ENCODE data around the gene KRTAP29-1.

KRTAP29-1 gene

DNA sequence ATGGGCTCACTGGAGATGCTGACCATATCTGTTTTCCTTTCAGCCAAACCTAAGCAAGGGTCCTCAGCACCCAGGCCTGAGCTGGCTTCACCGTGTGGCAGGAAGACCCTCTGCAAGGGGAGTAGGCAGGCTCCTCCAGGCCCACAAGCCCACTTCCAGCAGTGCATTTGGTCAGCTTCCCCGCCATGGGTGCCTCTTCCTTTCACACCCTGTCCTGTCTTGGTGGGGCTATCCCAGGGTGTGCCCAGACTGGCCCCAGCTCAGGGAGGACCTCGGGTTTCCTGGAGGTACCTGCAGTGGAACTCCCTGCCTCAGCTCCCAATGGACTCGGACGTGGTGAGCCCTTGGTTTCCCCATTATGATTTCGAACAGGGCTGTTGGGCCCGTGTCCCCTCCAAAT lies 25.6 kb upstream of the KRTAP29-1 start:
- DNase-seq (ENCODE audit: low spot score) = no peak

DNA sequence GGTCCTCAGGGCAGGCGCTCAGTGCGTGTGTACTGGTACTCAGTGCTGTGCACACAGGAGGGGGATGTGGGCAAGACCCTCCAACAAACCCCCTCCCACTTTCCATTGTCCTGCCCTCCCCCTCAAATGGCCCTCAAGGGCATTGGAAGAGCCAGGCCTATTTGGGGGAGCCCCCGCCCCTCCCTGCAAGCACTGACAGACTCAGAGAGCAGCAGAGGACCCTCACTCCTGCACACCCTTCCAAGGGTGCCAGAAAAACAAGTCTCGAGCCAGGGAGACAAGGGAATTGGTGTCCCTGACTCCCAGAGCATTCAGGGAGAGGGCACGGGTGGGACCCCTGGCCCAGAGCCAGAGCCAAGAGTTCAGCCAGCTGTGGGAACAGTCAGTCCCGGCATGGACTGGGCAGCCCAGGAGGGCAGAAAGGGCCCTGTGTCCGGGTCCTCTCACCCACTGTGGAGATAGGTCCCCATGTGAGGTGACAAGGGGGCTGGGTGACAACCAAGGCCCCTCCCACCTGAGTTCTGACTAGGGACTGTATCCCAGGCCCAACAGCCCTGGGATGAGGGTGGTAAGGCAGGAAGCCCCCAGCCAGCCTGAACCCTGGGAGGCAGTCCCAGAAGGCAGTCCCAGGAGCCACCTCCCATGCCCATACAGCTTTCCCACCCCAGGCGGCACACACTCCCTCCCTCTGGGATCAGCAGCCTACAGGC lies 24.9 kb upstream of the KRTAP29-1 start:
- DNase-seq (ENCODE audit: low spot score) = no peak

DNA sequence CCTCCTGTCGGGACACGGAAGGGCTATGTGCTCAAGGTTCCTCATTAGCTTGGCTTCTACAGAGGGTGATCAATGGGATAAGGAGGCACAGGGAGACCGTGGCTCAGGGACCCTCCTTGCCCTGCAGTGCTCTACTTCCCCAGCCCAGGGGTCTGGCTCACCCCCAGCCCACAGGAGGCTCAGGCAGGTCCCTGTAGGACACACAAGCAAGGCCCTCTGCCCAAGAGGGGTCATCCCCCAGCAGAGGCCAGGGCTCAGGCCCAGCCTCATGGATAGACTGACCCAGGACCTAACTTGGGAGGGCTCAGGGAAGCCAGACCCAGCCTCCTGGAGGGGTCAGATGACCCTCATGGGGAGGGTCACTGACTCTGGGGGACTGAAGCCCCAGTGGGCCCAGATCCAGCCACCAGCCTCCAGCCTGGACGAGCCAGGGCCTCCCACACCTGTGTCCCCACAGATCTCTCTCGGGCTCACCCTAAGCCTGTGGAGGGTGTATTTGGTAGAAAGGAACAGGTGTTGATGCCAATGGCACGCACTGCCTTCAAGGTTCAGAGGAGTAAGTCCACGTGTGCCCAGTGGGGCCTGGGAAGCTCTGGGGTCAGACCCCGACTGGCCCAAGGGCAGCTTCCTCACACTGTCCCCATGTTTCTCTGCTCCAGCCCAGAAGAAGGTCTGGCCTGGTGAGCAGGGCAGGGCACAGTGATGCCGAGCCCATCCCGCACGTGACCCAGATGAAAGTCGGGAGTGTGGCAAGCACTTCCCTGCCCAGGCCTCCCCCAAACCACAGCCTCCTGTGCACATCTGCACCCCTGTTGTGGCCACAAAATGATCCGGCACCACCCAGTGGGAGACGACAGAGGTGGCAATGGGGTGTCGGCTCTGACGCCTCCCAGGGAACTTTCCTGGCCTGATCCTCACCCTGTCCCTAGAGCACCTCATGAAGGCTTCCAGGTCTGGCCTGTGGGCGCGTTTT lies 23.8 kb upstream of the KRTAP29-1 start:
- no peak for DNase-seq (ENCODE audit: low spot score)

DNA sequence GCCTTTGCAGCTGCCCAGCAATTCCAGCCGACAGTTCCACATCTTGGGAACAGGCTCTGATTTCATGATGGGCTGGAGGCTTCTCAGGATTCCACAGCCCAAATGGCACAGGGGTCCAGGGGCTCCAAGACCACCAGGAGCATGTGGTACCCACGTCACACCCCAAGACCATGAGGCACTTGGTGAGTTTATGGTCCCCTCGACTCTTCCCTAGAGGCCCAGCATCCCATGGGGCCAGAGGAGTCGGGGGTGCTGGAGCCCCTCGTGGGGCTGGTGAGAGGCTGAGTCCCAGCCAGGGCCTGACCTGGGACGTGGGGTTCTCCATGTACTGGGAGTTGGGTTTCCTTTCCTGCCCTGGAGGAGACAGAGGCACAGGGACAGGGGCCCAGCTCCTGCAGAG lies 23.0 kb upstream of the KRTAP29-1 start:
- DNase-seq (ENCODE audit: low spot score) = no peak

DNA sequence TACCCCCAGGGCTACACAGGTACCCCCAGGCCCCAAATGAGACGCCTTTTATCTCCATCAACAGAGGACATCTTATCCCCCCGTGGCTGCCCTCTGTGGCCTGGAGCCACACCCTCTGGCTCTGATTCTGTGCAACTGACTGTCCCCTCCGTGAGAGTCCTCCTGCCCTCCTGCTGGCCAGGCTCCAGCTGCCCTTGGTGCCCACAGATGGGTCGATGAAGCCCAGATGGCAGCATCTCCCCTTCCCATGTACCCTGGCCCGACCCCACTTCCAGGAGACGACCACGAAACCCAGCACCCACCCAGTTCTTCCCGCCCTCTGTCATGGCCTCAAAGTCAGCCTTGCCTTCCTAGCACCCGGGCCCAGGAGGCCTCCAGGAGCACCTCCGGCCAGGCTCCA lies 22.5 kb upstream of the KRTAP29-1 start:
- no peak for DNase-seq (ENCODE audit: low spot score)

DNA sequence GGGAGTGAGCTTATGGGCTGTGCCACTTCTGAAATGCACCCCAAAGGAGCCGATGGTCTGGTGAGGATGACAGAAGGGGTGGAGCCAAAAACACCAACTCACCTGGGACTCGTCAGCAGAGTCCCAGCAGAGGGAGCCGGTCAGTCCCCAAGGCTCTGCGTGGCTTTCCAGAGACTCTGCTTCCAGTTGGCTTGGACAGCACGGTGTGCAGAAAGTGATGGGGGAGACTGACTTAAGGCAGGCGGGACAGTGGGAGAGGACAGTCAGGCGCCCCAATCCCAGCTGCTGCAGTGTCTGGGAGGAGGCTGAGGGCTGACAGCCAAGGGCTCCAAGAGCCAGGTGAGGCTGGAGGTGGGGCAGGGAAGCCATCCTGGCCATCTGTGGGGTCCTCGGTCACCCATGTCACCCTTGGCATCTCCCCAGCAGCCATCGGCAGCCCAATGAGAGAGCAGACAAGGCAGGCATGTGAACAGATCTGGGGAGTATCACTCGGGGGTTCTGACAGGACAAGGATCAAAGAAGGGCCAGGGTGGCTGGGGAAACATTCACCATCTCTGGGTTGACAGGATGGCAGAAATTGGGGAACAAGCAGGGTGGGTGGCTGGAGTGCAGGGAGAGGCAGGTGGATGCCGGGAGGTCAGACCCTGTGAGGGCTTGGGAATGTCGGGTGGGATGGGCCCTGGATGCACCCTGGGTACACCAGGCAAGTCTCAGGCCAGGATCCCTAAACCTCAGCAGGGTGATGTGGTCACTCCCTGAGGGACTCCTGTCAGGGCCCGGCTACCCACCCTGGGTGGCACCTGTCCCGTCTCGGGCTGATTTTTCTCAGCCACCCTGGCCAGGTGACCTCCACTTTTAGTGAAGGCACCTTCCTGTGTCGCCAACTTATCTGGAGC lies 21.8 kb upstream of the KRTAP29-1 start:
- no peak for DNase-seq (ENCODE audit: low spot score)

DNA sequence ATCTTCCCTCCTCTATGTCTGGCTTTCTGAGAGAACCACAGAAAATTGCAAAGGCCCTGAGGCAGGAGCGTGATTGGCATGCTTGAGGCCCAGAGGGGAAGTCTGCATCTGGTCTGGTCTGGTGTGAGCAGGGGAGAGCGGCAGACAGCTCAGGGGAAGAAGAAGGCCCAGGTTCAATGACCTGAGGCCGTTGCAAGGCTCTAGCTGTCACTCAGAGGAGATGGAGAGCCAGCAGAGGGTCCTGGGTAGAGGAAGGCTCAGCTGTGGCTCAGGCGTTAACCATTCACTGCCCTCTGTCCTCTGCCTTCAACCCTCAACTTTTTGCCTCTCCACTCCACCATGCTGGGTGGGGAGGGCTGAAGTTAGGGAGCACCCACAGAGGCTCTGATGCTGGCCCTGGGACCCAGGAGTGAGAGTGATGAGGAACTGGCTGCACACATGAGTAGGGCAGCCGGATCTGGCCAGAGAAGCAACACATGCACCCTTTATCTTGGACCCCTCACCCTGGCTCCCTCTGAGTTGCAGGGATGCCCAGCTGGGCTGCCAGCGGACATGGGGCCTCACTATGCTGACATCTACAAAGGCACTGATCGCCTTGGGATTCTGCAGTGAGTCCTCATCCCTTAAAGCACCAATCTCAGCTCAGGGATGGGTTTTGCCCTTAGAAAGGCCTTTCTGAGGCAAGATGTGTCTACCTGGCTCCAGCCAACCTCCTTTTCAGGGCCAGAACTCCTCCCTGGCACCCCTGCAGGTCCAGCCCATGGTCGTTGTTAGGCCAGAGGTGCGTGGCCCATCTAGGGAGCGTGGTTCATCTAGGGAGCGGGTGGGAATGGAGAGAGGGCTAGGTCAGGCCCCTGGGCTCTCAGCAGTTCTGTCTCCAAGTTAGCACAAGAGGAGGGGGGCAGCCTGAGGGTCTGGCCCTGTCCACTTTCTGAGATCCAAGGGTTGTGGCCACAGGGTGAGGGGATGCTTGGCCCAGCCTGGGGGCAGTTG lies 20.5 kb upstream of the KRTAP29-1 start:
- DNase-seq (ENCODE audit: low spot score) = no peak

DNA sequence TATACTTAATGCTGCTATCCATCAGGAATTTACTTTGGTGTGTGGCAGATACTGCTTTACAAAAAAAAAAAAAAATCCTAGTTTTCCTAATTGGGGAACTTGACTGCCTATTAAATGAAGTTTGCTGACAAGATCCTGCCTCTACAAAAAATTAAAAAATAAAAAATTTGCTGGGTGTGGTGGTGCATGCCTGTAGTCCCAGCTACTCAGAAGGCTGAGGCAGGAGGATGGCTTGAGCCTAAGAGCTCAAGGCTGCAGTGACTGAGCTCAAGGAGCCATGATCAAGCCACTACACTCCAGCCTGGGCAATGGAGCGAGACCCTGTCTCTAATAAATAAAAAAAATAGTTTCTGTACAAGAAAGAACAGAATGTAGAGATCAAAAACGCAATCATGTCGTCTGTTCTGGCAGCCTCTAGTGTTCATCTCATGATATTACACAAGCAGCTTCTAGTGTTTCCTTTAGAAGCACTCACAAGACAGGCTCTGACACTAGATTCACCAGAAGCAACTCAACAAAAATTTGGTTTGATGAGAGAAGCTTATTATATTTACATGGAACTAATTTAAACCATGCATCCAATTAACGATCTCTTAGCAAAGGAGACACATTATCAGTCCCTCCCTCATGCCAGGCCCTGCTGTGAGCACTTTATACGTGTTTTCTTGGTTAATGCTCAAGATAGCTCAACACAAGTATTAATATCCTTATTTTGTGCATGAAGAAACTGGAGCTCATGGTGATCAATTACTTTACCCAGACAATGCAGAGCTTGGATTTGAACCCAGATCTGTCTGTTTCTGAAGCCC lies 19.6 kb upstream of the KRTAP29-1 start:
- DNase-seq (ENCODE audit: low spot score) = no peak

DNA sequence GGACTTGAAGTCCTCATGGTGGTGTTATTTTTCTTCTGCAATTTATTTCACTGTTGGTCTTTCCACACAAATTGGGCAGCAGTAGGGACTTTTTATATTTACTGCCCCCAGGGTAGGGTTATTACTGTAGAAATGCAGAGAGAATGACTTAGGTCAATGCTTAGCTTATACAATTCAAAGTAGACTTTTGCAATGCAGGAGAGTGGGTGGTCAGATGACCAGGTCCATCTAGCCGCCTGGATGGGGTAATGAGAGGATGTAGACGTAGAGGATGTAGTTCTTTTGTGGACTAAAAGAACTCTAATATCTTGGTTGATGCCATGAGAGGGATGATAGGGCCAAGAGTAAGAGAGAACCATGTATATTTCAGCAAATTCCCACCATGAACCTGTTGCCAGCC lies 15.6 kb upstream of the KRTAP29-1 start:
- no peak for DNase-seq (ENCODE audit: low spot score)

DNA sequence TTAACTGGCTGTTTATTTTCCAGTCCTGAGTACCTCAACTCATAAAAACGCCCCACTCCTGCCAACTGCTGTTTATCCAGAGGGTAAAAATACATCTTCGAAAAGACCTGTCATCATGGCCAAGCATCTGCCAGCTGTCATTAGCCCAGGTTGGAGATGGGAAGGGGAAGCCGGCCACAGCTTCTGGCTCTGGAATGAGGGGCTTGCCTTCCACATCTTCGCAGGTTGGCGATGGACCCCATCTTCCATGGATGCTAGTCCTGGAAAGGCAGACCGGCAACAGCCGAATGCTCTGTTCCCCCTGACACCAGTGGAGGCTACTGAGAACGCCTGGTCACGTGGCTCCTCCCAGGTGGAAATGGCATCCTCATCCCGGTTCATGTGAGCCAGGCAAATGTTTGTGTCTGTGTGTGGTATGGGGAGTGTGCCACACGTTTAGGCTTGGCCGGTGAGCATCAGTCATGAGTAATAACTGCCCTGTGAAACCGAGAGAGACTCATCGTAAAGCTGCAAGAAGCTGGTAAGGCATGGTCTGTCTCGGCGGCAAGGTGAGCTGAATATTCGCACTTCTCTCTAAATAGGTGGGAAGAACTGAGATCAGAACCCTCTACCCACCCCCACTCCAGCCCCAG lies 13.3 kb upstream of the KRTAP29-1 start:
- no peak for DNase-seq (ENCODE audit: low spot score)

DNA sequence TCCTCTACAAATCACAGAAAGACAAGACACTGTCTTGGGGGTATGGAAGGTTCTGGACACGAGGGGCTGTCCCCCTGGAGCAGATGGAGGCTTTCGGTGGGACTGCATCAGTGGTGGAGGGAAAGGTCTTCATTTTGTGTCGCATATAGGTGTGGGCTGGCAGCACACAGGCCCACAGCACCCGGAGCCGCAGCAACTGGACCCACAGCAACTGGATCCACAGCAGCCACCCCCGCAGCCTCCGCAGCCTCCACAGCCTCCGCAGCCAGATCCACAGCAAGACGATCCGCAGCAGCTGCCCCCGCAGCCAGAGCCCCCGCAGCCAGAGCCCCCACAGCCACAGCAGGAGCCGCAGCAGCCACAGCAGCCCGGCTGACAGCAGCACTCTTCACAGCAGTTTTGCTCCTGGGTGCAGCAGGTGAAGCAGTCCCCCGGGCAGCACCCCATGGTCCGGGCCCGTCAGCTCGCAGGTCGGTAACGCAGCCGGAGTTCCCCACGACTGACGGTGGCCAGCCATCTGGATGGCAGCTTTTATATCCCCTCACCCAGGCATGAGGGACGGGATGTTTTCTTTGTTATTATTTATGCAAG lies 12.6 kb upstream of the KRTAP29-1 start, which contains the start of gene KRTAP17-1:
Gene KRTAP17-1, minus strand, starts transcription at position 507 of the 591 bp plus-strand sequence. Its CDS starts 60 bp downstream, at position 447.
- DNase-seq (ENCODE audit: low spot score) = no peak

DNA sequence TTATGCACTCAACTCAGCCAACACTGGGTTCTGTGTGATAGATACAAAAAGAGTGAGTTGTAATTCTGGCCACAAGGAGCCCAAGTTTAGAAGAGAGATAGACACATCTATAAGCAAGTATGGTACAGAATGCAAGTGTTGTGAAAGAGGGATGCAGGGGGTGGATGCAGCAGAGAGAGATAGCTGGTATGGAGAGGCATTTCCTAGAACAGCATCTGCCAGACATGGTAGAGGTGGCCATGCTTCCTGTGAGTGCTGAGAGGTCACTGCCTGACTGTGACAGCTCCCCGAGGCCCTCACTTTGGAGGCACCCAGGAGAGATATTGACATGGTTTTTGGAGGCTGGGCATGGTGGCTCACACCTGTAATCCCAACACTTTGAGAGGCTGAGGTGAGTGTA lies 8.5 kb upstream of the KRTAP29-1 start:
- no peak for DNase-seq (ENCODE audit: low spot score)

DNA sequence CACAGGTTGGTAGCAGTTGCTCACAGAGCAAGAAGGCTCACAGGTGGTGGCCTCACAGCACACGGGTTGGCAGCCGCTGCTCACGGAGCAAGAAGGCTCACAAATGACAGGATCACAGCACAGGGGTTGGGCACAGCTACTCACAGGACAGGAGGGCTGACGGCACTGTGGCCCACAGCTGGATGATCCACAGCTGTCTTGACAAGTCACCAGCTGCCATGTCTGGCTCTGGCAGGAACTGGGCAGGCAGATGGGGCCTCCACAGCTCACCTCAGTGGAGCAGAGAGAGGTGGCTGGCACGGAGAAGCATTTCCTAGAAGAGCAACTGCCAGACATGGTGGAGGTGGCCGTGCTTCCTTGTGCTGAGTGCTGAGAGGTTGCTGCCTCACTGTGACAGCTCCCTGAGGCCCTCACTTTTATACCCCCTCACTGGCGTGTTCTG lies 6.3 kb upstream of the KRTAP29-1 start, which contains the start of gene KRTAP16-1:
Gene KRTAP16-1, minus strand, starts transcription at position 392 of the 442 bp plus-strand sequence. Its CDS starts 56 bp downstream, at position 336.
- no peak for DNase-seq (ENCODE audit: low spot score)

DNA sequence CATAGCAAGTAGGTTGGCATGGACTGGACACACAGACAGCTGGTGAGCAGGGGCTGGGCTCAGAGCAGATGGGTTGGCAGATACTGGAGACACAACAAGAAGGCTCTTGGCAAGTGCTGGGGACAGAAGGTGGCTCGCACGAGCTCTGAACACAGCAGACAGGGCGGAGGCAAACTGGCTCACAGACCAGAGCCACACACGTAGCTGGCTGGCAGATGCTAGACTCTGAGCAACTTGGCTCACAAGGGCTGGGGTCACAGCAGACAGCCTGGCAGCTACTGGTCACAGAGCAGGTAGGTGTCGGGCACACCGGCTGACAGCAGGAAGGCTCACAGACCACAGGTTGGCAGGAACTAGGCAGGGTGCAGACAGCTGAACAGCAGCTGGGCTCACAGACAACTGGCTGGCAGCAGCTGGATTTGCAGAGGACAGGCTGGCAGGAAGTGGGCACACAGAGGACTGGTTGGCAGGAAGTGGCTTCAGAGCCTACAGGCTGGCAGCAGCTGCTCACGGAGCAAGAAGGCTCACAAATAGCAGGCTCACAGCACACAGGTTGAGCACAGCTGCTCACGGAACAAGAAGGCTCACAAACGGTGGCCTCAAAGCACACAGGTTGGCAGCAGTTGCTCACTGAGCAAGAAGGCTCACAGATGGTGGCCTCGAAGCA lies 5.7 kb upstream of the KRTAP29-1 start:
- no peak for DNase-seq (ENCODE audit: low spot score)

DNA sequence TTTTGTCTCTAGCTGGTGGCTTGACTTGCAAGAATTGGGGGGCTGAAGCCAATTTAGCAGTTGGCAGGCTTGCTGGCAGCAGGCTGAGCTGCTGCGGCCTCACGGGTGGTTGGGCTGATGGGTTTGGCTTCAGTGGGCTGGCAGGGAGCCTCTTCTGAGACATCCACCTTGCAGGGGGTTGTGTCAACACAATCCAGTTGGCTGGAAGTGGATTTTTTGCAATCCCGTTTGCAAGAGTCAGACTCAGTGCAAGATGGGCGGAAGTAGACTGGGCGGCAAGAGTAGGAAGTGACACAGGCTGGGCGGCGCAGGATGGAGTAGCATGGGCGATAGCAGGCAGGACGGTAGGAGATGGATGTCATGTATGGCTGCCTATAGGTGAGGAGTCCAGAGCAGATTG lies 5.0 kb upstream of the KRTAP29-1 start:
- DNase-seq (ENCODE audit: low spot score) = no peak

DNA sequence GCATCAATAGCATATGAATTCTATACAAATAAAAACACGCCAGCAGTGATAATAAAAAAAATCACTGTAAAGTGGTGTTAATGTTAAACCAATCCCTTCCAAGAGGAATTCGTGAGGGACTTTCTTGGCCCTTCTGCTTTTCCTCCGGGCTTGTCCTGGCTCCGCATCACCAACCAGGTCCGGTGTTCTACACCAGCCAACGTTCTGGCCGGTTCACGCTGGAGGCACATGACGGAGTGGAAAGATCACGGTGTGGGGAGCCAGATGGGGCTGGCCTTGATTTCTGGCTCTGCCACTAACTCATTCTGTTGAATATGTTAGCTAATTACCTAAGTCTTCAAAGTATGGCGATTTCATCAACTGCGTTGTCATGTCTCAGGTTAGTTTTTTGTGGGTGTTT lies 1.4 kb upstream of the KRTAP29-1 start:
- DNase-seq (ENCODE audit: low spot score) = no peak

DNA sequence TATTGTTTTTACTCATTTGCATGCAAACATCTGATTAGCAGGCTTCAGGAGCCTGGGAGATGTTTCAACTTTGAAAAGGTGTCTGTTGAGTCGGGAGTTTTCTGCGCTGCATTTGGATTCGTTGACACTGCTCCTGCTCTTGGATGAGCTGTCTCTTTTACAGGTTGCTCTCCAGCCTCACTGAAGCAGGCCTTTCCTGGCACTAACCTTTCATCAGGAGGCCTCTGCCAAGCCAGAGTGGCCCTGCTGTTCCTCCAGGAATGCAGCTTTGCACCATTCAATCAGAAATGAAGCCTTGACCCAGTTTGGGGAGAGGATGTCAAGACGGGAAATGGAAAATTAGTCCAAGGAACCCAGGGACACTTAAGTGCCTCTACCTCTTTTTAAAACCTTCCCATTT lies 330 bp upstream of the KRTAP29-1 start:
- DNase-seq (ENCODE audit: low spot score) = no peak

DNA sequence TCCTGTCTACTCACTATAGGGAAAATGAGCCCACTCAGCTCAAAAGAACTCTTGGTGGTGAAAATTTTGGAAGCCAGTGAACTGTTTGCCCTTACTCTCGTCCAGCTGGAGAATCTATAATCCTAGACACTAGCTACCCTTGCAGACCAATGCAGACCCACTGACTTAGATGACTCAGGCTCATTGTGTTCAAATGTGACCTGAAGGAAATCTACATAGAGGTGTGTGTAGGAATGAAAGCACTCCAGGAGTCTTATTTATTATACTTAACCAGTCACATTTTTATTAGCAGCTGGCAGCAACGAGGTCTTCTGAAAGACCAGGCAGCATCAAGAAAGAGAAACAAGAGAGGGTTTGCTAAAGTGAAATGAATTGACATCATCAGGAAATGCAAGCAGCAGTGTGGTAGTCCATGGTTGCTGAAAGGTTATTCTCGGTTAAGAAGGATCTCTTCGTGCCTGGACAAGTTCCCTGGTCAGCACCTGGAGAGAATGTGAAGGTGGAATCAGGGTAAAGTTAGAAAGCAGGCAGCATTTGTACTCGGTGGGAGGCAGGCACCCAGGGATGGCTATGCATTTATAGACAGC lies 1.4 kb downstream of the KRTAP29-1 start:
- no peak for DNase-seq (ENCODE audit: low spot score)
